NCI-H1930 (cell line): ENCODE data around the gene SPNS3.

Source experiments
- DNase-seq, 2 experiments: peaks; one replicate each; lab custom pipeline; 2025; lab: John Stamatoyannopoulos, UW

The SPNS3 gene

DNA sequence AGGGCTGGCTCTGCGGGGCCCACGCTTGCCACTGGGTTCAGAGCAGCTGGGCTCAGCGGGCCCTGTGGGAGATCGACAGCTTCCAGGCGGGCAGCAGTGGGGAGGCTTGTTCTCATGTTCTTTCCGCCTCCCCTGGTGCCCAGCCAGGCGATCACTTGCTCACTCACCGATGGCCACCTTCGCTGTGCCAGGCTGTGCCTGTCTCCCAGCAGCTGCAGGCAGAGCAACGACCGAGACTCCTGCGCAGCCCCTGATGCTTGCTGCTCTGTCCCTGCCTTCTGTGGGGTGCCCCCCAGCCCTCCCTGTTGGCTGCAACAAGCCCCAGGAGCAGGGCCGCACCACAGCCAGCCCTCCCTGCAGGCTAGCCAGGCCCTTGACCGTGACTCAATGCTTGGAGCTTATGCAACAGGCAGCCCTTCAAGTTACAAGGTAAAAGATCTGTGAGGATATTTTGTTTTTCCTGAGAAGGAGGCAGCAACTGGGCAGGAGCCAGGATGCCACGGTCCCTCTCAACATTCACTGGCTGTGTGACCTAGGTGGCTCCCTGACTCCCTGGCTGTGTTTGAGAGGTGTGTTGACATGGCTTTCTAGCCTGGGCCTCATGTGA is 55.4 kb downstream of the SPNS3 start:
- no peak for DNase-seq

DNA sequence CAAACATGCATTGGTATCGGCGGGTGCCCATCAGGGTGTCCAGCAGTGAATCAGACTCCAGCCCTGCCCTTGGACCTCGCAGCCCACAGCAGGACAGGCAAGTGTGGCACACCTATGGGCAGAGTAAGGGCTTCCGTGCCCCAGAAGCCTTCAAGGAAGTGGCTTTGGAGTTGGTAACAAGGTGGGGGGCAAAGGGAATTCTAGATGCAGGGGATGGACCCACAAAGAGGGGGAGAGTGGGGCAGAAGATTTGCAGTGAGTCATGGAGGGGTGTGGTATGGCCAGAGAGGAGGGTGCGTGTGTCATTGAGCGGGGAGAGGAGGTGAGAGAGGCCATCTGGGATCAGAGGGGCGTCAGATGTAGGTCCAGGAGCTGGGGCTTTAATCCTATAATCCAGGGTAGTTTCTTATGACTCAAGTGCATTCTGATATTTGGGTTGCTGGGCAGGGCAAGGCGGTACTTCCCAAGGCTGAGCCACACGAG is 56.4 kb downstream of the SPNS3 start:
- DNase-seq = no peak

DNA sequence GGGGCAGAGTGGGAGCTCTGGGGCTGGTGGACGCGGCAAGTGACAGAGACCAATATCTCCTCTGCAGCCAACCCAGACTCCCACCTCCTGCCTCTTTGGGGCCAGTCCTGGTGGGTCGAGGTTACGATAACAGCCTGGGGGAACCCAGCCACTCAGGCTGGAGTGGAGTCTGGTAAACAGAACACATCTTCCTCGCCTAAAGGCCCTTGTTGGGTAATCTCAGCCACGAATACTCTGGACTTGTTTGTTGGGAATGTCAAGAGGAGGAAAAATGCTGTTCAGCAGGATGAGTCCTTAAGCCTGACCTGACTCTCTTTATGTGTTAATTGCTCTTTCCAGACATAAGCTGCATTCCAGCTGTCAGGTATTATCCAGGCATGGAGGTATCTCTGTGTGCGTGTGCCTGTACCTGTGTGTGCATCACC is 56.9 kb downstream of the SPNS3 start:
- DNase-seq = no peak

DNA sequence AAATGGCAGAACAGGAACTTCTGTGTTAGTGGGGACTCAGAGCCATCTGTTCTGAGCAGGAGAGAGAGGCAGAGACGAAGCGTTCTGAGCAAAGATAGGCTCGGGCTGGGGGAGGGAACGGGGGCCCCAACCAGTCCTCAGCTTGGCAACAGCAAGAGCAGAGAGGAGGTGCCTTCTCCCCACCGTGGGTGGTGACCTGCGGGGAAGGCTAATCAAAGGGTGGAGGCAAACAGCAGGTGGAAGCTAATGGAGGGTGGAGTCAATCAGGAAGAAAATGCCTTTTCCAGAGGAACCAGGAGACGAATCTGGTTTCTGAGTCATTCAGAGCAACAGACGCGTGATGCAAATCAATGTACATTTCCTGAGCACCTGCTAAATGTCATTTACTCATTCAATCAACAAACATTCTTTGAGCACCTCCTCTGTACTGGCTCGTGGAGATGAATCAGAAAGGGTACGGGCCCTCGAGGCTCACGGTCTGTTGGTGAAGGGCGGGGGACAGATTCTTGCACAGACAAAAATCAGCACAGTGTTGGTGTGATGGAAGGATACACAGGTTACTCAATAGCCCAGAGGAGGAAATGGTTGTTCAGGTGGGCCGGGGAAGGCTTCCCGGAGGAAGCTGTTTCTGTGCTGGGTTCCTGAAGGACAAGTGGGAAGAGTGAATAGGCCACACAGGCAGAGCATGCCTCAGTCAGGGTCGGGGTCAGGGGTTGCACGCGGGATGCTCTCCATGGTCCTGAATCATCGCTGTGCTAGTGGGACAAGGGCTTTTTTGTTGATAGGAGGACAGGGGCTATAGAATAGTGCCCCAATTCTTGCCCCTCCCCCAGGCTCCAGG is 59.2 kb downstream of the SPNS3 start:
- DNase-seq = no peak

DNA sequence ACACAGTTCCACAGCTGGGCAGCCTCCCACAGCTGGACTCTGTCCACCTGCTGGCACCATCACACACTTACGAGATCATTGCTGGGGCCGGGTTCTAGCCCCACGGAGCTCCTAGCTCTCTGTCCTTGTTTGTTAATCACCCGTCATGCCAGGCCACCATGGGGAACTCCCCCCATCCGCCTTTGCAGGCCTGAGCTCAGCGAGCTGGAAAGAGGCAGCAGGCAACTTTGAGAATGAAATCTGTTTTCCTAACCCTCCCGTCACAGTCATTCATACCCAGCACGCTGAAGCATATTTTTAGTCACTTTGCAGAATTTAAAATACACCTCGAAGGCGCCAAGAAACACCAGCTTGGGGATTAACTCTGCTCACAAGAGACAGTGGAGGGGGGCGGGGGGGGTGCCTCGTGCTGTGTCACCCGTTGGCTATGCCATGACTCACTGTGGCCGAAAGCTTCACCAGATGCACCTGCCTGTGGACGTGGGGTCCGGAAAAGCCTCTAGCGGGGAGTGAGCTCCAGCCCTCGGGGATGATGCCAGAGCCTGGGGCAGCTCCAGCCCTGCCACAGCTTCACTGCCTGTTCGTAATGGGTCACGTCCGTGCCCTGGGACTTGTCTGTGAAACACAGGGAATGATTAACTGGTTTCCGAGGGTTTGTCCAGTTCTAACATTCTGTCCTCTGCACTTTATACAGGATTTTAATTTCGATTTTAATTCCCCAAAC is 63.5 kb downstream of the SPNS3 start:
- DNase-seq = no peak

DNA sequence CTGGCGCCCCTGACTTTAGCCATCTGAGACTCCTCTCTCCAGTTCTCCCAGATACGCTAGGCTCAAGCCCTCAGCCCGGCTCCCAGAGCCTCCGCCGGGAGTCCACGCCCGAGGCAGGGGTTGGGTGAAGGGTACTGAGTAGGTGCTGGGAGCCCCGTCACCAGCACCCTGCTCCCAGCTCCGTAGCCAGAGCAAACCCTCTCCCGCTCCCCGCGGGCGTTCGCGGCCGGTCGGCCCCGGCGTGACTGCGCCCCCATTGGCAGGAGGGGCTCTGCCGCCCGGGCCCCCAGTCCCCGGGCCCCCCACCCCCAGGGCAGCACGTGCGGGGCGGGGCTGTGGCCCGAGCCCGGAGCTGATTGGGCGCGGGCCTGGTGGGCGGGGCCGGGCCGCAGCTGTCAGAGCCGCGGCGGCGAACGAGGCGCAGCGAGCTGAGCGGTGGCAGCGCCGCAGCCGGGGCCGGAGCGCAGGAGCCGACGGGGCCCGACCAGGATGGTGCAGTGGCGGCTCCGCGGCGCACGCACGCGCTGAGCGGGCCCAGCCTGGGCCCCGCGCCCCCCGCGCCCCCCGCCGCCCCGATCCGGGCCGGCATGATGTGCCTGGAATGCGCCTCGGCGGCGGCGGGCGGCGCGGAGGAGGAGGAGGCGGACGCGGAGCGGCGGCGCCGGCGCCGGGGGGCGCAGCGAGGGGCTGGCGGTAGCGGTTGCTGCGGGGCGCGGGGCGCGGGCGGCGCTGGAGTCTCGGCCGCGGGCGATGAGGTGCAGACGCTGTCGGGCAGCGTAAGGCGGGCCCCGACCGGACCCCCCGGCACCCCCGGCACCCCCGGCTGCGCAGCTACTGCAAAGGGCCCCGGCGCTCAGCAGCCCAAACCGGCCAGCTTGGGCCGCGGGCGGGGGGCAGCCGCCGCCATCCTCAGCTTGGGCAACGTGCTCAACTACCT is 65.0 kb downstream of the SPNS3 start, which contains the start of gene SPNS2:
SPNS2 (plus strand) TSS at position 421 of the 937 bp plus-strand sequence; CDS start at position 588, 167 bp downstream.
- peak; percentile 51 to 75 for DNase-seq

DNA sequence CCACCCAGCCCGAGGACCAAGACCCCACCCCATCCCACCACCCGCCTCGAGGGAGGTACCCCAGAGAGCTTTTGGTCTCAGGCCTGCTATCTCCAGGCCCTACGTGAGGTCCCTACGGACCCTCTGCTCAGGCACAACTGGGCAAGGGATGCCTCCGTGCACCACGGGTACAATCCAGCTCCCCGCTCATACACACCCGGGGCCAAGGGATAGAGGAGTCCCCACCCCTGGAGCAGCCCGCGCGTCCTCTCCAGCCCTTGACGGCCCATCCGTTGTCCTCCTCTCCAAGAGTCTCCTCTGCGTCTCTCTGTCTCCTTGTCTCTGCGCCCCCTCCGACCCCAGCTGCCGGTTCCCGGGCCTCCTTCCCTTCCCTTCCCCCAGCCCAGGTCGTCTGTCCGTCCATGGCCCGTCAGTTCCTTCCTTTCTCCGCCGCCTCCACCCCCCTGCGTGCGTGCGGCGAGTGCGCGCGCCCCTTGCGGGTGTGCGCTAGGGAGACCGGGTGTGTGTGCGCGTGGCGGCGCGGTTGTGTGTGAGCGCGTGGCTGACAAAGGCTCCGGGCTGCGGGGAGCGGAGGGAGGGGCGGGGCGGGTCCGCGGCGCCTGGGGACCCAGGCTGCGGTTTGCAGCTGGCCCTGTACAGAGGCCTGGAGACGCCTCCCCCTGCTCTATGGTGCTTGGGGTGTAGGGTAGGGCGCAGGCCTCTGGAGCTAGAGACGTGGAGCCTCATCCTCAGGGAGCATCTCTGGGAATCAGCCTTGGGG is 65.9 kb downstream of the SPNS3 start:
- DNase-seq = no peak

DNA sequence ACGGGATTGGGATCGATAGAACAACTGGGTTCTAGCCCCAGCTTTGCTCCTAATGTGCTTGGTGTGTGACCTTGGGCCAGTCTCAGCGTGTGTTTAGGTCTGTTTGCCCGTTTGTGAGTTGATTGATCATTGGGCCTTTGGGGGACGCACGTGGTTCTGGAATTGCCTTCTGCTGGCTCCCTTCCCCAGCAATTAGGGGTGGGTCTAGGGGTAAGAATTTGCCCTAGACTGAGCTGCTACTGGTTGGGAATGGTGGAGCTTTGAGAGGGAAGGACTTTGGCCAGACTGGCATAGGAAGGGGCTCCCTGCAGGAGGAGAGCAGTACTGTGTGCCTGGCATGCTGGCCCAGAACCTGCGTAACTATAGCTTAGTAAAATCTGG is 66.4 kb downstream of the SPNS3 start:
- no peak for DNase-seq

DNA sequence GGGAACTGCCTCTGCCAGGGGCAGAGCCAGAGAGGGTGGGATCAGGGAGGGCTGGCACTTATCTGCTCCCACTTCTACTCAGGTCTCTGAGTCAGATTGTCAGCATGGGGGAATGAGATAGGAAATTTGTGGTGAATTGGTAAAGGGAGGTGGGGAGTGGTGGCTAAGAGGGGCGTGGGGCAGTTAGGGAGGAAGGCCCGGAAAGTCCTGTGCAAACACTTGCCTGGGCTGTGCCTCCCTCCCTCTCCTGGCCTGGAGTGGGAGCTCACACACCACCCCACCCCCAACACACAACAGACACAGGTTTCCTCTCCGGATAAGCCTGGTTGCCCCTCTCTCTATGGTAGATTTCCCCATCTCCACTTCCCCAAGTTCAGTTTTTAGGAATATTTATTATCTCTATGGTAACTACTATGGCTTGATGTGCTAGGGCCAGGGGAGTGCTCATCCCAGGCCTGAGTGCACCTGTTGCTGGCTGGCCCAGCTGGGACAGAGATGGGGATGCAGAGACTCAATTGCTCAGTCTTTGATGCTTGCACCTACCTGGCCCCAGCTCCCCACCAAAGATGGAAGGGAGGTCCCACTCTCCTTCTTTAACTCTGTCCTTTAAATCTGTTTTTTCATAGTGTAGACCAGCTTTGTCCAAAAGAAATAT is 67.7 kb downstream of the SPNS3 start:
- no peak for DNase-seq

DNA sequence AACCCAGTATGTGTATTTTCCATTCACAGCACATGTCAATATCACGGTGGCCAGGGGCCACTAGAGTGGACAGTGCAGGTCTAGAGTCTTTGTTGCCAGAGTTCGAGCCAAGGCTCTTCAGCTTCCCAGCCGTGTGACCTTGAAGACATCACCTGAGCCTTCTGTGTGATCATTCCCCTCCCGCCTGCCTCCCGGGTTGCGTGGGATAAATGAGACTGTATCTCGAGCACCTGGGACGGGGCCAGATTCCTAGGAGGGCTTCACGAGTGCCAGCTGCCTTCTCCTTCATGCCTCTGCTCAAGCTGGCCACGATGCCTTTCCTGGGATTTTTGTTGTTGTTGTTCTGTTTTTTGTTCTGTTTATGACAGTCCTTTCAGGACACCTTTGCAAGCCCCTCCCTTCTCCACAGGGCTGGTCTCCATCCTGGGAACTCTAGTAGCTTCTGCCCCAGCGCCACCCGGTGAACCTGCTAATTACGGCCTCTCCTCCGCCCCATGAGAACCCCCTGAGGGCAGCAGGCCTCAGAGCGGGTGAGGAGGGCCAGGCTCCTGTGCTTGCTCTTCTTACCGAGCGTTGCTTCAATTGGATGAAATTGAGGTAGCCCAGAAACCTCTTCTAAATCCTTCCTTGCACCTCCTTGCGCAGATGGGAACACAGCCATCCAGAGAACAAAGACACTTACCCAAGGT is 68.9 kb downstream of the SPNS3 start:
- DNase-seq = no peak

DNA sequence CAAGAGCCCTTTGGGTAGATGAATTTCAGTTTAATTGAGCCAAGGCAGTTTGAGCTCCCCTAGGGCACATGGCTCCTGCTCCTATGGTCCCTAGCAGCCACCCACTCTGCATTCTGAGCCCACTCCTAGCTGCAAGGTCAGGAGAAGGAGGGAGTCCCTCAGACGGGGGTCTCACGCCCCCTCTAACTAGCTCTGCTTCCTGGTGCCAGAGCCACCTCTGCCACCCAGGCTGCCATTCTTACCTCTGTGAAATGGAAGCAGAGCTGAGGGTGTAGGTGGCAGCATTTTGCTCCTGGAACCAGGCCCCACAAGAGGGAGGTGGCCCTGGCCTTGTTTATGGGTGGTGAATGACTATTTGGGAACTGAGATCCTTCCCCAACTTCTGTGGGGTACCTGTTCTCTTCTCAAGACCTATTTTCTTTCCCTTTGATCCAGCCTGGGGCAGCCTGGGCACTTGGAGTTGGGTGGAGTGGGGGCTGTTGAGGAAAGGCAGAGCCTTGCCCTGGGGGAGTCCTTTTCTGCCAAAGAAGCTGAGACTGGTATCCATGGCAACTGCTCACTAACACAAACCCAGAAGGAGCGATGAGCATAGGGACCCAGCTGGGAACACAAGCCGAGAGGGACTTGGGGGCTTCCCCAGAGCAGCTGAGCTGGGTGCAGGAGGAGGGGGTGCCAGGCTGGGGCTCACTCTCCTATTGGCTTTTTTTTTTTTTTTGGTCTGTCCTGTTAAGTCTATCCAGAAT is 69.7 kb downstream of the SPNS3 start:
- no peak for DNase-seq

DNA sequence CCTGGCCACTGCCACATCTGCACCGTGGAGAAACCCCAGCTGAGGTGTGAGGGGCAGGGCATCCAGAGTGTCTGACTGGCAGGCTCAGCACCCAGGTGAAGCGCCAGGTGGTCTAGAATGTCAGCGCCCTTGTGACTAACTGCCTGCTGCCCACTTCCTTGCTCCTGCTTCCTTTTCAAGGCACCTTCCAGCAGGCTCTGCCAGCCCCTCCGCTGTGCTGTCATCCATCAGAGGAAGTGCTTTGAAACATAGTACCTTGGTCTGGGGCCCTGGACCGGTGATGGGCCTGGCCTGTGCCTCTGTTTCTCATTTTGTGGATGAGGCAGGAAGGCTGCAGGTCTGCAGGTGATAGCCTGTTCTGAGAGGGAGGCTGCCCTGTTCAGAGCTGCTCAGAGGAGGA is 70.4 kb downstream of the SPNS3 start:
- DNase-seq = no peak

DNA sequence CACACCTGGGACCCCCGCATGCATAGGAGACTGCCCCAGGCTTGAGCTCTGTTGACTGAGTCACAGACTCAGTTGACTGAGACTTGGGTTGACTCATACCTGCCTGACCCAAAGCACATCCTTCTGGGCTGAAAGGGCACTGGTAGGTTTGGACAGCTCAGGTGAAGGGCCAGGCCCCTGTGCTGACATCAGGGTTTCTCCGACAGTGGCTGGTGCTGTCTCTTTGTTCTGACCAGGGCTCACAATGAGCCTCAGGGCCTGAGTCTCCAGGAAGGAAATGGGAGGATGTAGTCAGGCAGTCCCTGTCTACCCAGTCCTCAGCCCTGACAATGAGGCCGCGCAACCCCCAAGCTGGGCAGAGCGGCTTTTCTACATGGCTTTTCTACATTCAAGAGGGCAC is 71.4 kb downstream of the SPNS3 start:
- DNase-seq = no peak

DNA sequence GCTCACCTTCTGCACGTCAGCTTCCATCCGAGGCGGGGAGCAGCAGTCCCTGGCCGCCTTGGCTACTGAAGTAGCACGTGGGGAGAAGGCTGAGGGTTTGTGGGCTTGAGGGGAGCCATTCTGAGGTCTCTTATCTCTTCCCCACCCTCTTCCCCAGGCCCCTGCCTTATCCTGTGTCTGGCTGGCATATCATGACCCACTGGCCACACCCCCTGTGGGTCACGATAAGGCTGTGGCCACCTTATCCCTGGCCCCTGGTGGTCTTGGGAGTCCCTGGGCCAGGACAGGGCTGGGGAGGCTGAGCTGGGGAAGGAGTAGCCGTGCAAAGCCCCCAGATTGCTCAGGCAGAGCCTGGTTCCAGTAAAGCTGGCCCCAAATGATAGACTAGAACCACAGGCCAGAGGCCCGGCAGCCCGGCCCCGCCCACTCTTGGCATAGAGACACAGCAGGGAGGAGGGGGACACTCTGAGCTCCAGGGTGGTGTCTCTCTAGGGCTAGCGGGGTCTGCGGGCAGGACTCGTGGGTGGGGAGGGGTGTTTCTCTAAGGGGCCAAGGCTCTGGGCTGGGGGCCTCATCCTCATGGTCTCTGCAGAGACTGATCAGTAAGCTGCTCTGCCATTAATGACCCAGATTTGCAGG is 72.6 kb downstream of the SPNS3 start:
- no peak for DNase-seq

DNA sequence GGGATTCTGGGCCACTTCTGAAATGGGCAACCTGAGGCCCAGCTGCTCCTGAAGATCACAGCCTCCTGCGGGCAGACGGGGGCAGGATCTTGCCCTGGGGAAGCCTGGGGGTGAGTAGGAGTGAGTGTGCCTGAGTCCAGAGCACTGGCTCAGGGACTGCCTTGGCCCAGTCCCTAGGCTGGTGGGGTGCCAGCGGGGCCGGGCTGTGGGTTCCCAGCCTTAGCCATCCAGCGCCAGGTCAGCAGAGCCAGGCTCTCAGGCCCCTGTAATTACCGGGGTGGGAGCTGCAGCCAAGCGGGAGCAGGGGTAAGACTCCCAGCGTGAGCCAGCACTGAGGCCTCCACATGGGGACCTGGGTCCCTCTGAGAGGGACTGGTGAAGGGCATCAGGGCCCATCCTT is 73.2 kb downstream of the SPNS3 start:
- DNase-seq = no peak

DNA sequence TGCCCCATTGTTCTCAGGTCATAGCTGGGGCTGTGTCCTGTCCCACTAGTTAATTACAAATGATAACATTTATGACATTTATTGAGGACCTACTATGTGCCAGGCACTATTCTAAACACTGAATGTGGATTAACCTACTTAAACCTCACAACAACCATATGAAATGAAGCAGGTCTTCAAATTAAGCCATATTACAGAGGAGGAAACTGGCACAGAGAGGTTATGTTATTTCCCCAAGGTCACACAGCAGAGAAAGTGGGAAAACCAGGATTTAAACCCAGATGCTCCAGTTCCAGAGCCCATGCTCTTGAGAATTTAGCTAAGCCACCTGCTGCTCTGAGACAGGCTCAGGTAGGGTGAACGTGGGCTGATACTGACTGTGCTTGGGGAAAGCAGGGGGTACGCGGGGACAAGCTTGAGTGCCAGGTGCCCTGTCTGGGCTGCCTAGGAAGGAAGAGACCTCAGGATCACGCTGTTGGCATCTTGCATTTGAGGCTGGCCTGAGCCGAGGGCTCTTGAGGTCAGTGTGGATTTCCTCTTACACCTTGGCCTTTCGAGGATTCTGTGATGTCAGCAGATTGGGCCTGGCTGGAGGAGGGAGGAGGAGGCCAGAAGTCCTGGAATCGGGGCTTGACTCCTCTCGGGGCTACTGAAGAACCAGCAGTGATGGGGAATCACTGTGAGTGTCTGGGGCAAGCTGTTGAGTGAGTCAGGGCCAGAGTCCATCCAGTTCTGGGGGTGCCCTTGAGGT is 73.8 kb downstream of the SPNS3 start:
- DNase-seq = no peak

DNA sequence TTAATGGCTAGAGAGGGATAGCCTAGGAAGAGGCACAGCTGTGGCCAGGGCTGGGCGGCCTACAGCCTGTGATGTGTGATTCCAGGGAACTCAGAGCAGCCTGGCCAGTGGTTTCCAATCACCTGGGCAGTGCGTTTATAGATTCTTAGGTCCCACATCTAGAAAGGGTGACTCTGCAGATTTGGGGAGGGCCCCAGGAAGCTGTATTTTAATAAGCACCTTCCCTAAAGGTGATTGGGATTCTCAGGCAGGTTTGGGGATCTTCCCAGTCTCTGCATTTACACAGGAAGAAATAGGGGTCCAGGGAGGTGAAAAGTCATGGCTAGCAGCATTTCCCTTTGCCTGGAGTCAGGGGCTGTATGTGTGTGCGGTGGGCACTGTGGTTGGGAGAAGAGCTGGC is 74.5 kb downstream of the SPNS3 start:
- no peak for DNase-seq

DNA sequence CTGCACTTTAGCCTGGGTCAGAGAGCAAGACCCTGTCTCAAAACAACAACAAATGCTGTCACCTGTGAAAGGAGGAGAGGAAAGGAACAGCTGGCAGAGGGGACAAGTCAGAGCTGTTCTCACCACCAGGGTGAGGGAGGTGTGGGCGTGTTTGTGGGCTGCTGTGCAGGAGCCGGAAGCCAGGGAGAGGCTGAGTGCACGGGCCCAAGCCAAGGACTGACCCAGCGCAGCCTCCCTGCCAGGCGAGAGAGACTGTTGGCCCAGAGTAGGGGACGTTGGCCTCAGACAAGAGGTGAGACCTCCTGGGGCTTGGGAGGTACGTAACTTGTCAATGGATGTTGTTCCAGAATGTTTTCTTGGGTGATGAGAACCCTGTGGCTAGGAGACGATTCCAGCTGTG is 75.7 kb downstream of the SPNS3 start:
- no peak for DNase-seq
